T-cell (primary cell): ENCODE results near the gene SLC24A3. TPM values are rescaled to one million over a fixed set of nuclear protein-coding genes. Genes with fewer than 3 reads are reported as not detected.
A peak's percentile ranks its signal among the peaks of the same experiment; 100 is the strongest.

ENCODE experiments used
- ATAC-seq, 4 experiments: fragments of 200-7000 bp in 3 of 4; fragments of 150-1000 bp in 1 of 4; cut with Tn5 transposase; replicated peaks in 1 of 4; 1 replicate in 3 of 4; 2 replicates in 1 of 4; pipeline ENCODE4 v1.10.0; 2021; ENCODE audit warnings: moderate library complexity in 3 of 4, mild to moderate bottlenecking in 2 of 4, moderate number of reproducible peaks in 1 of 4
- CTCF ChIA-PET, 2 donors: fragments of 300-600 bp; sonication (Branson Sonifier 250); formaldehyde crosslinking; loops; one replicate each; lab custom pipeline; 2022; ENCODE audit warnings: antibody characterized with exemption in 2 of 2; lab: Charles Lee
- POLR2A ChIA-PET, 2 donors: fragments of 300-600 bp; sonication (Branson Sonifier 250); formaldehyde crosslinking; loops; one replicate each; lab custom pipeline; 2022; ENCODE audit warnings: antibody characterized with exemption in 2 of 2; lab: Charles Lee
- DNase-seq, 35 experiments: peaks; one replicate each; pipeline versions ENCODE4 v3.0.0 to v3.0.0-alpha.2; 2013 to 2023
- H3K27ac ChIP-seq: one replicate; pipeline ENCODE4 v1.5.1; 2013; ENCODE audit warnings: low read length
- H3K27me3 ChIP-seq, 2 experiments: replicated peaks in 1 of 2; 1 replicate in 1 of 2; 2 replicates in 1 of 2; pipeline versions ENCODE4 v1.6.1 to v1.7.0; 2013; ENCODE audit warnings: low read length in 1 of 2, mixed read lengths in 1 of 2; ENCODE audit not compliant: control insufficient read depth in 2 of 2, insufficient read depth in 2 of 2; ENCODE audit errors: extremely low read depth in 1 of 2
- H3K36me3 ChIP-seq, 2 donors: 1 replicate in 1 of 2; 2 replicates in 1 of 2; pipeline versions ENCODE4 v1.6.1 to v1.7.0; 2013; ENCODE audit warnings: low read length in 1 of 2; ENCODE audit not compliant: control insufficient read depth in 2 of 2, insufficient read depth in 1 of 2; ENCODE audit errors: extremely low read depth in 1 of 2
- H3K4me1 ChIP-seq, 2 experiments: 1 replicate in 1 of 2; 2 replicates in 1 of 2; pipeline versions ENCODE4 v1.6.1 to v1.7.0; 2013; ENCODE audit warnings: low read length in 2 of 2, mixed read lengths in 1 of 2; ENCODE audit not compliant: insufficient read depth in 2 of 2, control insufficient read depth in 1 of 2; ENCODE audit errors: extremely low read depth in 1 of 2
- H3K4me3 ChIP-seq, 2 donors: 1 replicate in 1 of 2; 2 replicates in 1 of 2; pipeline versions ENCODE4 v1.5.1 to v1.7.0; 2013; ENCODE audit warnings: mild to moderate bottlenecking in 2 of 2, low read length in 1 of 2, moderate library complexity in 1 of 2; ENCODE audit not compliant: control insufficient read depth in 1 of 2; ENCODE audit errors: extremely low read depth in 1 of 2
- H3K9me3 ChIP-seq: 2 replicates; pipeline ENCODE4 v1.7.0; 2013
- H3K27ac Mint-ChIP-seq, 2 donors: one replicate each; pipeline ENCODE4 v1.8.0; 2020 to 2021; ENCODE audit warnings: mild to moderate bottlenecking in 2 of 2, mixed read lengths in 2 of 2
- H3K27me3 Mint-ChIP-seq, 2 donors: one replicate each; pipeline ENCODE4 v1.8.0; 2021 to 2022; ENCODE audit warnings: mixed read lengths in 2 of 2
- H3K36me3 Mint-ChIP-seq: one replicate; pipeline ENCODE4 v1.8.0; 2021; ENCODE audit warnings: mixed read lengths
- H3K4me1 Mint-ChIP-seq, 3 donors: one replicate each; pipeline ENCODE4 v1.8.0; 2020 to 2022; ENCODE audit warnings: mixed read lengths in 3 of 3, mild to moderate bottlenecking in 1 of 3
- H3K4me3 Mint-ChIP-seq, 3 donors: one replicate each; pipeline ENCODE4 v1.8.0; 2020 to 2022; ENCODE audit warnings: mild to moderate bottlenecking in 3 of 3, mixed read lengths in 3 of 3, moderate library complexity in 3 of 3
- H3K9me3 Mint-ChIP-seq, 3 donors: one replicate each; pipeline ENCODE4 v1.8.0; 2020 to 2022; ENCODE audit warnings: mixed read lengths in 3 of 3
- WGBS: methylation state at CpG from one replicate; pipeline ENCODE4 v1.1.5; 2013; ENCODE audit warnings: missing lambda C conversion rate; ENCODE audit not compliant: insufficient coverage; 5-methylcytosine and 5-hydroxymethylcytosine counted together
- total RNA-seq, 35 experiments: library from RNA in 6 of 35; stranded (reverse) in 6 of 35; fragments of 120-200 nt in 1 of 35; gene quantifications; one replicate each; pipeline versions ENCODE4 v1.2.1 to v1.2.4 and lab custom pipeline; 2013 to 2026

The SLC24A3 gene
- total RNA-seq, 5 donors from 2014 or later (not counting 1 experiment from before 2014, with no cell fraction given): 0.06 to 0.25 (median 0.12) TPM

DNA sequence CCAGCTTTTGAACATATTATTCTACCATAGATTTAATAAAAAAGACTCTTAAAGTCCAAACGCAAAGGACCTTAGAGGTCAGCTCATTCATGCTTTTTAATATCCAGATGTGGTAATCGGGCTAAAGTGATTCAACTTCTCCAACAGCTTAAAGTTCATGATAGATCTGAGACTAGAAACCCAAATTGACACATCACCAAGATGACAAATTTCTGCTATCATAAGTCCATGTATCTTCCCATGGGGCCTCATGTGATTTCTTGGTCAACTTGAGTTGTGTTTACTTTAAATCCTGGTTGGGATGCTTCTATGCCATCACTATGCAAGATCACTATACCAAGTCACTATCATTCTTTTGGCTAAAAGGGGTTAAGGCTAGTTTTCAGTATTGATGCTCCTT is 56.0 kb downstream of the SLC24A3 start:
- DNase-seq (no peak), ATAC-seq (no peak)
- peaks cover 0 to 10% of the 10 kb centered on the region in 2 donors for H3K27me3 Mint-ChIP-seq
- no peaks in the 10 kb centered on the region for H3K36me3 Mint-ChIP-seq
- no peak overlapping the region for H3K4me3 ChIP-seq
- H3K27ac ChIP-seq: no peak overlapping the region
- no peaks in the 10 kb centered on the region for H3K36me3 ChIP-seq
- no peaks in the 10 kb centered on the region for H3K4me1 ChIP-seq
- no peaks in the 10 kb centered on the region for H3K9me3 ChIP-seq
- POLR2A ChIA-PET: no interaction called here
- H3K9me3 Mint-ChIP-seq: no peaks in the 10 kb centered on the region
- CTCF ChIA-PET: no interaction called here
- WGBS: 88% methylated on average over 1 of the region's 2 CpGs
- no peak overlapping the region for H3K4me3 Mint-ChIP-seq
- H3K27me3 ChIP-seq: peaks cover 0 to 6% of the 10 kb centered on the region in 2 experiments
- no peaks in the 10 kb centered on the region for H3K4me1 Mint-ChIP-seq
- no peak overlapping the region for H3K27ac Mint-ChIP-seq

DNA sequence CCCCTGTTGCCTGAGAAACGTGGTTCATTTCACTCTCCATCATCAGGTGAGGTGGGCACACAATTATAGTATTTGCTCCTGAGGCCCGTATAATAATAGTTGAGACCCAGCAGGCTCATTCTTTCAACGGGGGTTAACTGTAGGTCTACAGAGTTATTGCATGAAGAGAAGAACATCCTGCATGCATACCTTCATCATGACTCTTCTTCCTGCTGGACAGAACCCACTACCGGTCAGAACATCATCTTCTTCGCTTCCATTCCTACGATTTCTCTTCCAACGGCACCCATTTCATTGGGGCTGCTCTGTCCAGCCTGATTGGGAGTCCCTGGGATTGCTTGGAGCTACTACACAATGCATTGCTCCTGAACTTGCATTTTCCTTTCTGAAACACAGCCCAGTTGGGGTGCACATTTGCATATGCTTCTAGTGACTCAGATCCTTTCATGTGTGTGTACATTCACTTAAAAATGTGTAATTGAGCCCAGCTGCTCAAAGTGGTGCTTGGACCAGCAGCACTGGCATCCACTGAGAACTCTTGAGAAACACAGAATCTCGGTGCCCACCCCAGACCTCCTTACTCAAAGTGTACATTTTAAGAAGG is 57.4 kb downstream of the SLC24A3 start:
- H3K9me3 Mint-ChIP-seq: no peaks in the 10 kb centered on the region
- H3K36me3 Mint-ChIP-seq: no peaks in the 10 kb centered on the region
- ChIA-PET POLR2A (no interaction called here), CTCF (no interaction called here)
- Histone ChIP-seq H3K4me3 (no peak overlapping the region), H3K4me1 (no peaks in the 10 kb centered on the region), H3K27ac (no peak overlapping the region), H3K9me3 (no peaks in the 10 kb centered on the region), H3K36me3 (no peaks in the 10 kb centered on the region), H3K27me3 (peaks cover 0 to 8% of the 10 kb centered on the region in 2 experiments)
- DNase-seq (no peak), ATAC-seq (no peak)
- peaks cover 0 to 10% of the 10 kb centered on the region in 2 donors for H3K27me3 Mint-ChIP-seq
- H3K4me3 Mint-ChIP-seq: no peak overlapping the region
- no peak overlapping the region for H3K27ac Mint-ChIP-seq
- 60% methylated on average over 5 of the region's 8 CpGs for WGBS
- H3K4me1 Mint-ChIP-seq: no peaks in the 10 kb centered on the region

DNA sequence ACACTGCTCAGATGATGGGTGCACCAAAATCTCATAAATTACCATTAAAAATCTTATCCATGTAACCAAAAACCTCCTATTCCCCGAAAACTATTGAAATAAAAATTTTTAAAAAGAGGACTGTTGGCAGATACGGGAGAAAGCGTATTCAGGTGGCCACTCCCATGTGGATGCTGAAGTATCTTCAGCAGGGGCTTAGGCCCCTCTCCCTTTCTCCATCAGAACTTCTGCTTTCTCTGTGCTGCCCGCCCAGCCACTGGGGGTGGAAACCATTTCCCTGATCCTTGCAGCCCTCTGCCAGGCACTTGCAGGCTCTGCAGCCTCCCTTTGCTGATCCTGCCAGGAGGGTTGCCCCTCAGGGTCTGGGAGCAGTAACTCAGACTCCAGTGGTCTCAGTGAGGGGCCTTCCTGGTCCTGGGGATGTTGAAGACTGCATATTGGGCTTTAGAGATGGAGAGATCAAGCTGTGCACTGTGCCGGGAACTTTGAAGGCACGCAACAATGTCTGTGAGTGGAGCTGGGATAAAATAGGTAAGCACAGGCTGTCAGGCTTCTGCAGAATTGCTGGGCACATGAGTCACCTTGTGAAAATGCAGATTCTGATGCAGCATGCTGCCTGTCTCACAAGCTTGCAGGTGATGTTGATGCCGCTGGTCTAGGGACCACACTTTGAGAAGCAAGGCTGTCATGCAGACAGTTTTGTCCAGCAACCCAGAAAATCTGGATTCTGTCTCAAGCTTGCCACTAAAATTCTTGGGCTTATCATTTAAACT is 59.6 kb downstream of the SLC24A3 start:
- no peak overlapping the region for H3K4me3 Mint-ChIP-seq
- CTCF ChIA-PET: no interaction called here

DNA sequence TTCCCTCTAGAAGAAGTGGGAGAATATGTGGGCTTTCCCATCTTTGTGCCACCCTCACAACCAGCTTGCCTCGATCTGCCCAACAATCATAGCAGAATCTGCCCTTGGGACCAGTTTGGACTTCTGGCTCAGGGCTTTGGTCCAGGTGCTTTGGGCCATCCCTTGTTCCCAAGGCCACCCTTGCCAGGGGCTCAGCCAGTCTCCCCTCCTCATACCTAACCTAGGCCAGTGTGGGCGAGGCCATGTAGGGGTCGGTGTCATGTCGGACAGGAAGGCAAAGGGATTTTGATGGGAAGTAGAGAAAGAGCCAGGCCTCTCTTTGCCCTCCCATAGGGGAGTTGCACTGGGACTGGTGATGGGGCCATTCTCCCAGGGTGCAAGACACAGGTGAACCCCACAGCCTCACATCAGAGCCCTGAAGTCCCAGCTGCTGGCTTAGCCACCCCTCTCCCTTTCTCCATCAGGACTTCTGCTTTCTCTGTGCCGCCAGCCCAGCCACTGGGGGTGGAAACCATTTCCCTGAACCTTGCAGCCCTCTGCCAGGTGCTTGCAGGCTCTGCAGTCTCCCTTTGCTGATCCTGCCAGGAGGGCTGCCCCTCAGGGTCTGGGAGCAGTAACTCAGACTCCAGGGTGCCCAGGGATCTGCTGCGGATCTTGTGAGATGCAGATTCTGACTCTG is 60.7 kb downstream of the SLC24A3 start:
- CTCF ChIA-PET: no interaction called here
- Histone ChIP-seq H3K4me1 (no peaks in the 10 kb centered on the region), H3K4me3 (no peak overlapping the region), H3K9me3 (no peaks in the 10 kb centered on the region), H3K27me3 (peaks cover 0 to 12% of the 10 kb centered on the region in 2 experiments), H3K36me3 (no peaks in the 10 kb centered on the region), H3K27ac (no peak overlapping the region)
- Mint-ChIP-seq H3K4me3 (no peak overlapping the region), H3K9me3 (no peaks in the 10 kb centered on the region), H3K4me1 (no peaks in the 10 kb centered on the region), H3K27me3 (peaks cover 0 to 10% of the 10 kb centered on the region in 2 donors), H3K27ac (no peak overlapping the region), H3K36me3 (no peaks in the 10 kb centered on the region)
- ATAC-seq (peak in 1 of 4 experiments; percentile 13), DNase-seq (no peak)
- POLR2A ChIA-PET: no interaction called here
- 44% methylated on average over 3 of the region's 6 CpGs for WGBS

More for the DNA sequence above, 59.6 kb downstream of the SLC24A3 start:
- WGBS: 85% methylated on average over 5 of the region's 7 CpGs
- Histone ChIP-seq H3K9me3 (no peaks in the 10 kb centered on the region), H3K4me3 (no peak overlapping the region), H3K4me1 (no peaks in the 10 kb centered on the region), H3K27me3 (peaks cover 0 to 12% of the 10 kb centered on the region in 2 experiments), H3K36me3 (no peaks in the 10 kb centered on the region), H3K27ac (no peak overlapping the region)
- no peaks in the 10 kb centered on the region for H3K4me1 Mint-ChIP-seq
- no peak for ATAC-seq
- no peak overlapping the region for H3K27ac Mint-ChIP-seq
- H3K9me3 Mint-ChIP-seq: no peaks in the 10 kb centered on the region
- H3K27me3 Mint-ChIP-seq: peaks cover 0 to 10% of the 10 kb centered on the region in 2 donors
- POLR2A ChIA-PET: no interaction called here
- H3K36me3 Mint-ChIP-seq: no peaks in the 10 kb centered on the region
- DNase-seq: no peak

DNA sequence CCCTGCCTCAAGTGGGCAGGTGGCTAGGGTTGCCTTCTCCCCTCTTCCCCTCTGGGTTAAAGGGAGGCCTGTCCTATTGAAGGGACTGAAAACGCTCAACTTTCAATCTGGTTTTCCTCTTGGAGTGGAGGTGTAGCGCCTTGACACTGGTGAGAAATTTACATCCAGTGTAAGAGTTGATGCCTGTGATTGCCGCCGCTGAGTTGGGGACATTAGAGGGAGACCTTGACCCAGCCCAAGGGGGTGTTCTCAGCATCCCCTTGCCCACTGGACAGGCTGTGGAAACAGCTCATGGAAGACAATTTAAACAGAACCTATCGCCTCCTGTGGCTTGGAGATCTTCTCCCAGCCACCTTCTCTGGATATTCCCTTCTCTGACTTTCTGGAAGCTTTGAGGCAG is 61.6 kb downstream of the SLC24A3 start:
- Mint-ChIP-seq H3K27me3 (peaks cover 0 to 10% of the 10 kb centered on the region in 2 donors), H3K36me3 (no peaks in the 10 kb centered on the region), H3K27ac (no peak overlapping the region), H3K4me3 (no peak overlapping the region), H3K9me3 (no peaks in the 10 kb centered on the region), H3K4me1 (no peaks in the 10 kb centered on the region)
- H3K27ac ChIP-seq: no peak overlapping the region
- DNase-seq: no peak
- H3K4me1 ChIP-seq: no peaks in the 10 kb centered on the region
- no peak for ATAC-seq
- no peaks in the 10 kb centered on the region for H3K36me3 ChIP-seq
- 94% methylated on average over 3 of the region's 5 CpGs for WGBS
- no peak overlapping the region for H3K4me3 ChIP-seq
- ChIA-PET POLR2A (no interaction called here), CTCF (no interaction called here)
- no peaks in the 10 kb centered on the region for H3K9me3 ChIP-seq
- H3K27me3 ChIP-seq: peaks cover 0 to 13% of the 10 kb centered on the region in 2 experiments

DNA sequence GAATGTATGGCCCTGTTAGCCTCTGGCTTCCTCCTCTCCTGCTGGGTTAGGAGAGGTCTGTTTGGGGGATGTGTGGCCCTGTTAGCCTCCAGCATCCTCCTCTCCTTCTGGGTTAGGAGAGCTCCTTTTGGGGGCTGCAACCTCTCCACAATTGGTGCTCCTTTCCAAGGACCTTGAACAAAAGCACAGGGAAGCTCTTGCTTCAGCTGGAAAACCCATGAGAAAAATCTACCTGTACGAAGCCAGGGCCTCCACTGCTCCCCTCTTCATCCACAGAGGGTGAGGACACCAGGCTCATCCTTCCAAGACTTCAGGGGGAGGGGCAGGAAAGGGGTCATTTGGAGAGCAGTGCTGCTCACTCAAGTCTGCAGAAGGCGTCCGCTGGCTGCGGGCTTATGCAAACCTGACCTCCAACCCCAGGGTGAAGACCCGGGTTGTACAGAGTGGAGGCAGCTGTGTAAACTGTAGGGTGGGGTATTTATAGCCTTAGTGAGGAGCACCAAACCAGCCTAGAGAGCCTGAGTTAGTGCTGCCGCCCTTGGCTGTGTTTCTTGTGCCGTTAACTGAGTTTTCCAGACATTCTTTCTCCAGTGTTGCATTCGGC is 62.1 kb downstream of the SLC24A3 start:
- H3K4me1 ChIP-seq: no peaks in the 10 kb centered on the region
- Mint-ChIP-seq H3K27ac (no peak overlapping the region), H3K36me3 (no peaks in the 10 kb centered on the region), H3K4me1 (no peaks in the 10 kb centered on the region), H3K4me3 (no peak overlapping the region), H3K9me3 (no peaks in the 10 kb centered on the region), H3K27me3 (peaks cover 0 to 8% of the 10 kb centered on the region in 2 donors)
- H3K27ac ChIP-seq: no peak overlapping the region
- 94% methylated on average over 4 of the region's 8 CpGs for WGBS
- H3K36me3 ChIP-seq: no peaks in the 10 kb centered on the region
- no peak overlapping the region for H3K4me3 ChIP-seq
- peaks cover 0 to 16% of the 10 kb centered on the region in 2 experiments for H3K27me3 ChIP-seq
- DNase-seq (no peak), ATAC-seq (no peak)
- CTCF ChIA-PET: no interaction called here
- POLR2A ChIA-PET: no interaction called here
- H3K9me3 ChIP-seq: no peaks in the 10 kb centered on the region
